C4-2B (cell line): Measurements from ENCODE around the gene CYLC2.

Experiments
- H3K27ac ChIP-seq: fragments of 450-650 bp; 2 replicates; pipeline ENCODE4 v1.5.1; 2017
- ZFX ChIP-seq: fragments of 450-650 bp; IDR thresholded peaks from 2 replicates; pipeline ENCODE4 v1.6.1; 2017
- TF ChIP-seq, protein P1 (sequence below): fragments of 450-650 bp; conservative IDR thresholded peaks from 2 replicates; pipeline ENCODE4 v1.5.1; 2017; ENCODE audit warnings: mild to moderate bottlenecking

Gene CYLC2, protein sequence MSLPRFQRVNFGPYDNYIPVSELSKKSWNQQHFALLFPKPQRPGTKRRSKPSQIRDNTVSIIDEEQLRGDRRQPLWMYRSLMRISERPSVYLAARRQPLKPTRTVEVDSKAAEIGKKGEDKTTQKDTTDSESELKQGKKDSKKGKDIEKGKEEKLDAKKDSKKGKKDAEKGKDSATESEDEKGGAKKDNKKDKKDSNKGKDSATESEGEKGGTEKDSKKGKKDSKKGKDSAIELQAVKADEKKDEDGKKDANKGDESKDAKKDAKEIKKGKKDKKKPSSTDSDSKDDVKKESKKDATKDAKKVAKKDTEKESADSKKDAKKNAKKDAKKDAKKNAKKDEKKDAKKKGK

DNA sequence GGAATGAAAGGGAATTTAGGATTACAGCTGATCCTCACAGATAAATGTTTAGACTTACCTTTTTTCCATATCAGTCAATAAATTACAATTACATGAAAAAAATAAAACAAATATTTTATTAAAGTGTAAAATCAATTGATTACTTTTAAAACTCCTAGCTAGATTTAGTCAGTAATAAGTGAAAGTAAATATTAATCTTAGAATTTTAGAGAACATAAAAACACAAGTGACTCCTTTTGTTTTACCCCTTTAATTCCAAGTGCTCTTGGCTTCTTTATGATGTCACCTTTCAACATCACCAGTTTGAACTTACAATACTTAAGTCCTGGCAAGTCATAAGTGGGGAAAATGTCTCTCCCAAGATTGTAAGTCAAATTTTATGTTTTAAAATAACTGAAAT is at the start of gene CYLC2:
TSS of gene CYLC2 (plus strand) at position 301 of the 400 bp plus-strand sequence. CDS start at position 349, 48 bp downstream.
- no peak for TF ChIP-seq ZFX
- H3K27ac ChIP-seq = no peak within 1 kb of the TSS

DNA sequence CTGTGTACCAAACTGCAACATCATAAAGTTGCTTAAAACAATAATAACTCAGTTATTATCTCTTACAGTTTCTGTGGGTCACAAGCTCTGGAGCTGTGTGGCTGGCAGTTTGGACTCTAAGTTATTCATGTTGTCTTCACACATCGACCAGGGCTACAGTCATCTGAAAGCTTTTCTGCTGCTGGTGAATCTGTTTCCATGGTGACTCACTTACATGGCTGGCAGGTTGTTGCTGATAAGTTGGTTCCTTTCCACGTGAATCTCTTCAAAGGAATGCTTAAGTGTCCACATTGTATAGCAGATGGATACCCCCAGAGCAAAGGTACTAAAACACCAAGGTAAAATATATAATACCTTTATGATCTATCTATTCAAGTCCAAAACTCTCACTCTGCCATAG is 44.8 kb upstream of the CYLC2 start:
- H3K27ac ChIP-seq = no peak overlapping the region
- TF ChIP-seq, protein P1, sequence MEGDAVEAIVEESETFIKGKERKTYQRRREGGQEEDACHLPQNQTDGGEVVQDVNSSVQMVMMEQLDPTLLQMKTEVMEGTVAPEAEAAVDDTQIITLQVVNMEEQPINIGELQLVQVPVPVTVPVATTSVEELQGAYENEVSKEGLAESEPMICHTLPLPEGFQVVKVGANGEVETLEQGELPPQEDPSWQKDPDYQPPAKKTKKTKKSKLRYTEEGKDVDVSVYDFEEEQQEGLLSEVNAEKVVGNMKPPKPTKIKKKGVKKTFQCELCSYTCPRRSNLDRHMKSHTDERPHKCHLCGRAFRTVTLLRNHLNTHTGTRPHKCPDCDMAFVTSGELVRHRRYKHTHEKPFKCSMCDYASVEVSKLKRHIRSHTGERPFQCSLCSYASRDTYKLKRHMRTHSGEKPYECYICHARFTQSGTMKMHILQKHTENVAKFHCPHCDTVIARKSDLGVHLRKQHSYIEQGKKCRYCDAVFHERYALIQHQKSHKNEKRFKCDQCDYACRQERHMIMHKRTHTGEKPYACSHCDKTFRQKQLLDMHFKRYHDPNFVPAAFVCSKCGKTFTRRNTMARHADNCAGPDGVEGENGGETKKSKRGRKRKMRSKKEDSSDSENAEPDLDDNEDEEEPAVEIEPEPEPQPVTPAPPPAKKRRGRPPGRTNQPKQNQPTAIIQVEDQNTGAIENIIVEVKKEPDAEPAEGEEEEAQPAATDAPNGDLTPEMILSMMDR = no peak
- no peak for TF ChIP-seq ZFX

DNA sequence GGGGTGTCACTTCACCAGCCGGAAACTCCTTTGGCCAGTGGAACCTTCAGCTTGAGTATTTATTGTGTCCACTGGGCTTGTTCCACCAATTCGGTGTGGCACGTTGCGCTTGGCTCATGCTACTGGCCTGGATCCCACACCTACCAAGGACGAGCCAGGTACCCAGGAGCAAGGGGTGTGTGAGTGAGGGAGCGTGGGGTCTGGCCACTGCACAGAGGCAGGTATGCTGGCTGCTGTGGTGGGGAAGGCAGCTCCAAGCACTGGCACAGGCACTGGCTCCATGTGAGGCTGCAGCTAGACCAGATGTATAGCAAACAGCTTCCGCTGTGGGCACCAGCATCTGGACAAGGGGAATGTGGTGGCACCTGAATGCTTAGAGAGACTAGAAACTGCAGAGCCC is 28.1 kb upstream of the CYLC2 start:
- TF ChIP-seq, protein P1 = no peak
- no peak for TF ChIP-seq ZFX
- H3K27ac ChIP-seq = no peak overlapping the region

DNA sequence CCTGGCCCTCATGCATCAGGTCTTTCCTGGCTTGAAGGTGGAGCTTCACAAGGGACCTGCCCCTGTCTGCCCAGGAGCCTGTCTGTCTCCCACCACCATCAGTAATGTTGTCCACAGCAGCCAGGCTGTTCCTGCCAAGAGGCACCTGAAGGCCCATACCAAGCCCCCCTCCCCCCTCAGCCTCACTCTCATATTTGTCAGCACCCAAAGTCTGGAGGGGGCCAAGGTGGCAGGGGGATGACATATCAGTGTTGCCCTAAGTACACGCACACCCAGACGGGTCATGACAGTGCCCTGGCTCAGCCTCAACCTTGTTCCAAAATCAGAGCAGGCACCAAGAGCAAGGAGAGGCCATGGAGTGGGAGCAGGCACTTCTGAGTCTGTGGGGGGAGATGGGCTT is 27.2 kb upstream of the CYLC2 start:
- TF ChIP-seq, protein P1 = no peak
- TF ChIP-seq ZFX = no peak
- no peak overlapping the region for H3K27ac ChIP-seq

DNA sequence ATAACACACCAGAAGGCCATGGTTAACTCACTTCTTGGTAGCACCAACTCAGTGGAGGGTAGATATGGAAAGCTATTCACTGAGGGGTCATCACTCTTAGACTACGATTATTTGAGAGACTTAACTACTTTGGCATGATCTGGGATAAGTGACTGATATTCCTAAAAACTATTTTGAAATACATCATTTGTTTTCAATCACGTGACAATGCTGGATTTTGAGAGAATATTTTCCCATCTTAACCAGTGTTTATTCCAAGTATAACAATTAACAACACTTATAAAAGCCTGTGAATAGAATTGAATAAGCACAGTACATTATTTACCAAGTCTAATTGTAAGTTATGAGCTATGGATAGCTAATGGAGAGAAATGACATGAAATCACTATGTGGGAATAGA is 22.4 kb upstream of the CYLC2 start:
- H3K27ac ChIP-seq = no peak overlapping the region
- TF ChIP-seq ZFX = no peak
- TF ChIP-seq, protein P1 = no peak

DNA sequence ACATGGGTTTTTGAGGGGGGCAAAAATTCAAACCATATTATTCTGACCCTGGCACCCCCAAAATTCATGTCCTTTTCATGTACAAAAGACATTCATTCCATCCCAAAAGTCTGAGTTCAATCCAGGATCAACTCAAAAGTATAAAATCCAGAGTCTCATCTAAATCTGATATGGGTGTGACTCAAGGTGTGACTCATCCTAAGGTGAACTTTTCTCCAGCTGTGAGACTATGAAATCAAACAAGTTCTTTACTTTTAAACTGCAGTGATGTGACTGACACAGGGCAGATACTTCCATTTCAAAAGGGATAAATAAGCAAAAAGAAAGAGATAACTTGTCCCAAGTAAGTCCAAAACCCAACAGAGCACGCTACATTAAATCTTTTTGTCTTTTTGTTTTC is 20.6 kb upstream of the CYLC2 start:
- no peak overlapping the region for H3K27ac ChIP-seq
- TF ChIP-seq ZFX = no peak
- TF ChIP-seq, protein P1 = no peak

DNA sequence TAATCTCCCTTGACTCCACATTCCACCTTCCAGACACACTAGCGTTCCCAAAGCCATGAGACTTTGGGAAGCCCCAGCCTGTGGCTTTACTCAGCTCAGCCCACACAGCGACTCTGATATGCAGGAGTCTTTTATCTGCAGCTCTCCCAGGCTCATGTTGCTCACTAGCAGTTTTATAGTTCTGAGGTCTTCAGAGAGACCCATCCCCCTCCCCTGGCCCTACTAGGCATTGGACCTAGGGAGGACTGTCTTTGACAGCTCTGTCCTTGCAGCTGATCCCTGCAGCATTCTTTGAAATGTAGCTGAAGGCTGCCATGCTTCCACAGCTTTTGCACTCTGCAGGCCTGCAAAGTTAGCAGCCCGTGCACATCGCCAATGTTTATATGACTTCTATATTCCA is 19.9 kb upstream of the CYLC2 start:
- H3K27ac ChIP-seq = no peak overlapping the region
- no peak for TF ChIP-seq ZFX

DNA sequence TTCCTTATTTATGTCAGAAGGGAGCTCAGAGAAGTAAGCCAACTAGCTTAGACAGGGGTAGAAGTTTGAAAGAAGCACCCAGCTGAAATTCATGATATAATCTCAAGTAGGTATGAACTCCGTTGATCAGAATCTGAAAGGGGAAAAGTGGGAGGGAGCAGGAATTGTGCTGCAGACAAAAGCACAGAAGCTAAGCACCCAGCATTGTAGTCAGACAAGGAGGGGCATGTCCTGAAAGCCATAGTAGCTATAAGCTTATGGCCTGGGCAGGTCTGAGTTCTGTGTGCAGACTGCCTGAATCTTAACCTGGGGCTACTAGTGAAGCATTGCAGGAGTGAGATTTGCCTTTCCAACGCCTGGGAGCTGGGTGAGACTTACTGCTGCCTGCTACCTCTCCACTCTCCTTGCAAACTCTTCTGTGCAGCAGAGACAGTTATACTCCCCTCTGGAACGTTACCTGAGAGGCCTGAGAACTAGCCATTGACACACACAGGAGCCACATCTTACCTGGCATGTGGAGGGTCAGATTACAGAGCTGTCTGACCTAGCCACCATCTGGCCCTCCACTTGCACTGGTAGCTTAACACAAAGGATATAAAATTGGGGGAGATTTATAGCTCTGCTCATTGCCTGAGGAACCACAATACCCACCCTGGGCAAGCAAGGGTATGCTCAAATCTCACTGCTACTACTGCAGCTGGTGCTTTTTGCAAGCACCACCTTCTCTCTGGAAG is 9.8 kb upstream of the CYLC2 start:
- H3K27ac ChIP-seq = no peak overlapping the region
- no peak for TF ChIP-seq ZFX
- TF ChIP-seq, protein P1 = no peak
